ENCODE measurements around the gene OR4X2.

The OR4X2 gene

GRCh38 chr11:48244804-48245203 is at the start of gene OR4X2:
Gene OR4X2, plus strand, starts transcription at chr11:48245104. Its CDS starts 0 bp downstream, at chr11:48245104.
- Histone ChIP-seq H3K4me3 (ENCODE audit: low read length) (no peak within 1 kb of the TSS), H3K36me3 (ENCODE audit: control insufficient read depth, low read length) (no peaks in the 10 kb centered on the region), H4K20me1 (ENCODE audit: control insufficient read depth, insufficient read depth, low read depth, low read length) (no peaks in the 10 kb centered on the region), H3K4me1 (ENCODE audit: control insufficient read depth, low read length) (no peaks in the 10 kb centered on the region), H3K9me2 (replicated peaks; ENCODE audit: control insufficient read depth, low read length) (no peaks in the 10 kb centered on the region), H3F3A (ENCODE audit: control insufficient read depth, insufficient read depth) (no peaks in the 10 kb centered on the region), H3K79me2 (ENCODE audit: control insufficient read depth, low read length) (no peaks in the 10 kb centered on the region), H3K9me3 (ENCODE audit: control insufficient read depth, insufficient read depth, low read length) (0 out of 2 replicates have a peak, but pooled peaks cover 3% of the 10 kb centered on the region), H3K27me3 (ENCODE audit: control insufficient read depth, low read length) (no peaks in the 10 kb centered on the region), H3K4me2 (ENCODE audit: low read length) (no peak within 1 kb of the TSS), H3K27ac (ENCODE audit: low read depth, low read length) (no peak within 1 kb of the TSS)
- TF ChIP-seq CTCF (IDR thresholded peaks at IDR 0.05; ENCODE audit: low read depth, low read length, poor library complexity, severe bottlenecking) (no peak), EZH2phosphoT487 (IDR thresholded peaks at IDR 0.05; ENCODE audit: borderline replicate concordance, low read length) (no peak)

- no peak overlapping the region for H3K4me2 ChIP-seq (ENCODE audit: low read length)
- H3K79me2 ChIP-seq (ENCODE audit: control insufficient read depth, low read length): no peaks in the 10 kb centered on the region
- H3K27me3 ChIP-seq (ENCODE audit: control insufficient read depth, low read length): no peaks in the 10 kb centered on the region
- H3K27ac ChIP-seq (ENCODE audit: low read depth, low read length): no peak overlapping the region
- H3F3A ChIP-seq (ENCODE audit: control insufficient read depth, insufficient read depth): no peaks in the 10 kb centered on the region
- no peaks in the 10 kb centered on the region for H4K20me1 ChIP-seq (ENCODE audit: control insufficient read depth, insufficient read depth, low read depth, low read length)
- no peaks in the 10 kb centered on the region for H3K36me3 ChIP-seq (ENCODE audit: control insufficient read depth, low read length)
- TF ChIP-seq CTCF (IDR thresholded peaks at IDR 0.05; ENCODE audit: low read depth, low read length, poor library complexity, severe bottlenecking) (no peak), EZH2phosphoT487 (IDR thresholded peaks at IDR 0.05; ENCODE audit: borderline replicate concordance, low read length) (no peak)
- H3K9me2 ChIP-seq (replicated peaks; ENCODE audit: control insufficient read depth, low read length): no peaks in the 10 kb centered on the region
- H3K9me3 ChIP-seq (ENCODE audit: control insufficient read depth, insufficient read depth, low read length): no peaks in the 10 kb centered on the region
- H3K4me3 ChIP-seq (ENCODE audit: low read length): no peak overlapping the region
- H3K4me1 ChIP-seq (ENCODE audit: control insufficient read depth, low read length): no peaks in the 10 kb centered on the region
Measured at GRCh38 chr11:48207881-48208280, 37.0 kb upstream of the OR4X2 start.

GRCh38 chr11:48210052-48210451 is 34.9 kb upstream of the OR4X2 start:
- H3K9me3 ChIP-seq (ENCODE audit: control insufficient read depth, insufficient read depth, low read length): no peaks in the 10 kb centered on the region
- no peak overlapping the region for H3K4me2 ChIP-seq (ENCODE audit: low read length)
- no peaks in the 10 kb centered on the region for H4K20me1 ChIP-seq (ENCODE audit: control insufficient read depth, insufficient read depth, low read depth, low read length)
- no peaks in the 10 kb centered on the region for H3F3A ChIP-seq (ENCODE audit: control insufficient read depth, insufficient read depth)
- no peak overlapping the region for H3K4me3 ChIP-seq (ENCODE audit: low read length)
- H3K4me1 ChIP-seq (ENCODE audit: control insufficient read depth, low read length): no peaks in the 10 kb centered on the region
- H3K9me2 ChIP-seq (replicated peaks; ENCODE audit: control insufficient read depth, low read length): no peaks in the 10 kb centered on the region
- no peak for TF ChIP-seq CTCF (IDR thresholded peaks at IDR 0.05; ENCODE audit: low read depth, low read length, poor library complexity, severe bottlenecking)
- no peak for TF ChIP-seq EZH2phosphoT487 (IDR thresholded peaks at IDR 0.05; ENCODE audit: borderline replicate concordance, low read length)
- H3K36me3 ChIP-seq (ENCODE audit: control insufficient read depth, low read length): no peaks in the 10 kb centered on the region
- H3K27ac ChIP-seq (ENCODE audit: low read depth, low read length): no peak overlapping the region
- no peaks in the 10 kb centered on the region for H3K27me3 ChIP-seq (ENCODE audit: control insufficient read depth, low read length)
- no peaks in the 10 kb centered on the region for H3K79me2 ChIP-seq (ENCODE audit: control insufficient read depth, low read length)
